ENCODE data around the gene LHPP.

LHPP gene

GRCh38 chr10:124601431-124602120 lies 140.0 kb downstream of the LHPP start:
- H3K4me1 ChIP-seq (ENCODE audit: low read depth, poor library complexity, severe bottlenecking), result no peaks in the 10 kb centered on the region
- no peaks in the 10 kb centered on the region for H3K79me2 ChIP-seq (ENCODE audit: insufficient read depth, low read depth)
- no peak for TF ChIP-seq CTCF (conservative IDR thresholded peaks at IDR 0.05; ENCODE audit: low read depth, low read length)
- H3K9ac ChIP-seq, result no peak overlapping the region
- H3K4me2 ChIP-seq, result no peak overlapping the region
- H3K36me3 ChIP-seq (ENCODE audit: insufficient read depth), result no peaks in the 10 kb centered on the region
- H3K27me3 ChIP-seq (ENCODE audit: insufficient read depth, low read depth), result no peaks in the 10 kb centered on the region
- no peaks in the 10 kb centered on the region for H4K20me1 ChIP-seq (ENCODE audit: insufficient read depth)
- H3K27ac ChIP-seq, result no peak overlapping the region
- no peak overlapping the region for H3K4me3 ChIP-seq (IDR thresholded peaks at IDR 0.05; ENCODE audit: insufficient read depth, low read depth, low read length)
- H2AFZ ChIP-seq (ENCODE audit: low read depth), result no peak overlapping the region

- no peaks in the 10 kb centered on the region for H3K36me3 ChIP-seq (ENCODE audit: insufficient read depth)
- no peak overlapping the region for H3K4me3 ChIP-seq (IDR thresholded peaks at IDR 0.05; ENCODE audit: insufficient read depth, low read depth, low read length)
- H3K27ac ChIP-seq, result no peak overlapping the region
- H3K9ac ChIP-seq, result no peak overlapping the region
- no peaks in the 10 kb centered on the region for H3K4me1 ChIP-seq (ENCODE audit: low read depth, poor library complexity, severe bottlenecking)
- no peak overlapping the region for H3K4me2 ChIP-seq
- no peak overlapping the region for H2AFZ ChIP-seq (ENCODE audit: low read depth)
- TF ChIP-seq CTCF (conservative IDR thresholded peaks at IDR 0.05; ENCODE audit: low read depth, low read length), result no peak
- no peaks in the 10 kb centered on the region for H4K20me1 ChIP-seq (ENCODE audit: insufficient read depth)
- no peaks in the 10 kb centered on the region for H3K79me2 ChIP-seq (ENCODE audit: insufficient read depth, low read depth)
- H3K27me3 ChIP-seq (ENCODE audit: insufficient read depth, low read depth), result no peaks in the 10 kb centered on the region
These were observed 140.5 kb downstream of the LHPP start for GRCh38 chr10:124602121-124602561.

GRCh38 chr10:124602646-124603365 lies 141.2 kb downstream of the LHPP start:
- Histone ChIP-seq H3K4me1 (ENCODE audit: low read depth, poor library complexity, severe bottlenecking) (no peaks in the 10 kb centered on the region), H3K9ac (no peak overlapping the region), H3K79me2 (ENCODE audit: insufficient read depth, low read depth) (no peaks in the 10 kb centered on the region), H3K27ac (no peak overlapping the region), H3K36me3 (ENCODE audit: insufficient read depth) (no peaks in the 10 kb centered on the region), H3K4me3 (IDR thresholded peaks at IDR 0.05; ENCODE audit: insufficient read depth, low read depth, low read length) (no peak overlapping the region), H3K27me3 (ENCODE audit: insufficient read depth, low read depth) (no peaks in the 10 kb centered on the region), H3K4me2 (no peak overlapping the region), H2AFZ (ENCODE audit: low read depth) (no peak overlapping the region), H4K20me1 (ENCODE audit: insufficient read depth) (no peaks in the 10 kb centered on the region)
- TF ChIP-seq CTCF (conservative IDR thresholded peaks at IDR 0.05; ENCODE audit: low read depth, low read length), result no peak

GRCh38 chr10:124603376-124604213 lies 142.0 kb downstream of the LHPP start:
- Histone ChIP-seq H3K27ac (no peak overlapping the region), H3K4me2 (no peak overlapping the region), H3K4me1 (ENCODE audit: low read depth, poor library complexity, severe bottlenecking) (no peaks in the 10 kb centered on the region)

More at GRCh38 chr10:124603376-124604213, 142.0 kb downstream of the LHPP start:
- H3K27me3 ChIP-seq (ENCODE audit: insufficient read depth, low read depth), result no peaks in the 10 kb centered on the region
- H3K4me3 ChIP-seq (IDR thresholded peaks at IDR 0.05; ENCODE audit: insufficient read depth, low read depth, low read length), result no peak overlapping the region
- H4K20me1 ChIP-seq (ENCODE audit: insufficient read depth), result no peaks in the 10 kb centered on the region
- no peak overlapping the region for H3K9ac ChIP-seq
- no peak for TF ChIP-seq CTCF (conservative IDR thresholded peaks at IDR 0.05; ENCODE audit: low read depth, low read length)
- H2AFZ ChIP-seq (ENCODE audit: low read depth), result no peak overlapping the region
- H3K79me2 ChIP-seq (ENCODE audit: insufficient read depth, low read depth), result no peaks in the 10 kb centered on the region
- H3K36me3 ChIP-seq (ENCODE audit: insufficient read depth), result no peaks in the 10 kb centered on the region
